ENCODE results near the gene PDE9A. TPM values are rescaled to one million over a fixed set of nuclear protein-coding genes. Genes with fewer than 3 reads are reported as not detected.
A peak's percentile ranks its signal among the peaks of the same experiment; 100 is the strongest.

Gene PDE9A
- total RNA-seq, 3 donors from 2014 or later = 3.0 to 14.7 (median 10.5) TPM

GRCh38 chr21:42638266-42638863 lies 15.1 kb upstream of the PDE9A start:
- H3K27ac ChIP-seq = no peak overlapping the region
- intact Hi-C loops (cut with DNase I; ENCODE audit: low total_unique reads) = no loop called here
- H3K27me3 ChIP-seq = no peaks in the 10 kb centered on the region
- no peak for TF ChIP-seq POLR2AphosphoS5 (IDR thresholded peaks at IDR 0.05)
- TF ChIP-seq POLR2A (IDR thresholded peaks at IDR 0.05) = no peak
- TF ChIP-seq CTCF (IDR thresholded peaks at IDR 0.05) = no peak
- no peaks in the 10 kb centered on the region for H3K9me3 ChIP-seq
- H3K4me3 ChIP-seq = no peak overlapping the region
- DNase-seq (ENCODE audit: low spot score in 2 of 2) = no peak
- peaks cover 0 to 6% of the 10 kb centered on the region in 2 donors for H3K4me1 ChIP-seq
- H3K36me3 ChIP-seq = no peaks in the 10 kb centered on the region

- TF ChIP-seq POLR2AphosphoS5 (IDR thresholded peaks at IDR 0.05) (no peak), POLR2A (IDR thresholded peaks at IDR 0.05) (no peak), CTCF (IDR thresholded peaks at IDR 0.05) (no peak)
- no peak for DNase-seq (ENCODE audit: low spot score in 2 of 2)
- Histone ChIP-seq H3K9me3 (no peaks in the 10 kb centered on the region), H3K27ac (no peak overlapping the region), H3K27me3 (no peaks in the 10 kb centered on the region), H3K36me3 (no peaks in the 10 kb centered on the region), H3K4me3 (no peak overlapping the region), H3K4me1 (peaks cover 0 to 6% of the 10 kb centered on the region in 2 donors)
- intact Hi-C loops (cut with DNase I; ENCODE audit: low total_unique reads) = no loop called here
These were observed 13.7 kb upstream of the PDE9A start for GRCh38 chr21:42639646-42640152.

GRCh38 chr21:42640486-42640885 lies 12.9 kb upstream of the PDE9A start:
- Histone ChIP-seq H3K36me3 (no peaks in the 10 kb centered on the region), H3K4me1 (peaks cover 0 to 6% of the 10 kb centered on the region in 2 donors), H3K9me3 (no peaks in the 10 kb centered on the region), H3K27ac (peak overlapping the region in 1 of 2 donors; percentile 29), H3K27me3 (no peaks in the 10 kb centered on the region), H3K4me3 (no peak overlapping the region)
- no peak for TF ChIP-seq CTCF (IDR thresholded peaks at IDR 0.05)
- no peak for TF ChIP-seq POLR2A (IDR thresholded peaks at IDR 0.05)
- TF ChIP-seq POLR2AphosphoS5 (IDR thresholded peaks at IDR 0.05) = no peak
- no peak for DNase-seq (ENCODE audit: low spot score in 2 of 2)
- intact Hi-C loops (cut with DNase I; ENCODE audit: low total_unique reads) = no loop called here

- intact Hi-C loops (cut with DNase I; ENCODE audit: low total_unique reads) = no loop called here
- H3K27ac ChIP-seq = no peak overlapping the region
- no peaks in the 10 kb centered on the region for H3K36me3 ChIP-seq
- DNase-seq (ENCODE audit: low spot score in 2 of 2) = no peak
- peaks cover 0 to 6% of the 10 kb centered on the region in 2 donors for H3K4me1 ChIP-seq
- TF ChIP-seq POLR2A (IDR thresholded peaks at IDR 0.05) (no peak), POLR2AphosphoS5 (IDR thresholded peaks at IDR 0.05) (no peak), CTCF (IDR thresholded peaks at IDR 0.05) (no peak)
- H3K27me3 ChIP-seq = no peaks in the 10 kb centered on the region
- H3K9me3 ChIP-seq = no peaks in the 10 kb centered on the region
- peak overlapping the region in 2 of 3 donors; percentile 20 to 51 for H3K4me3 ChIP-seq
These were observed 11.9 kb upstream of the PDE9A start for GRCh38 chr21:42641311-42642218.

All from breast epithelium (tissue), 4 donors.